Gastroesophageal sphincter (tissue), 4 donors: ENCODE data around the gene LIM2. TPM values are rescaled to one million over a fixed set of nuclear protein-coding genes. Genes with fewer than 3 reads are reported as not detected.

Source experiments
- ATAC-seq: fragments of 150-250 bp; one replicate; pipeline ENCODE4 v1.9.1; 2016; ENCODE audit warnings: mild to moderate bottlenecking, moderate library complexity
- H3K27ac ChIP-seq, 4 donors: fragments of 200-600 bp; sonication (generic) in 3 of 4; 1 replicate in 3 of 4; 2 replicates in 1 of 4; pipeline ENCODE4 v1.5.1; 2016 to 2019
- H3K27me3 ChIP-seq: fragments of 200-600 bp; sonication (generic); one replicate; pipeline ENCODE4 v1.5.1; 2019
- H3K36me3 ChIP-seq, 2 donors: fragments of 200-600 bp; sonication (generic); one replicate each; pipeline ENCODE4 v1.5.1; 2019; ENCODE audit warnings: control low read depth in 1 of 2
- H3K4me1 ChIP-seq, 3 donors: fragments of 200-600 bp; sonication (generic); 1 replicate in 2 of 3; 2 replicates in 1 of 3; pipeline ENCODE4 v1.5.1; 2016 to 2019; ENCODE audit warnings: control low read depth in 2 of 3
- H3K4me3 ChIP-seq, 2 donors: fragments of 200-600 bp; sonication (generic); one replicate each; pipeline ENCODE4 v1.5.1; 2019; ENCODE audit warnings: mild to moderate bottlenecking in 1 of 2, moderate library complexity in 1 of 2
- H3K9me3 ChIP-seq, 3 donors: fragments of 200-600 bp; sonication (generic); one replicate each; pipeline ENCODE4 v1.5.1; 2017 to 2019; ENCODE audit warnings: control low read depth in 2 of 3
- CTCF ChIP-seq, 4 experiments: fragments of 200-600 bp in 2 of 4; fragments of 450-650 bp in 2 of 4; sonication (generic) in 1 of 4; IDR thresholded peaks; one replicate each; pipeline ENCODE4 v1.5.1; 2017 to 2019; ENCODE audit warnings: antibody characterized with exemption in 4 of 4, mild to moderate bottlenecking in 2 of 4, moderate library complexity in 2 of 4
- EP300 ChIP-seq: sonication (generic); formaldehyde crosslinking; IDR thresholded peaks from one replicate; pipeline ENCODE4 v1.6.1; 2017; ENCODE audit warnings: antibody characterized with exemption, mild to moderate bottlenecking
- POLR2A ChIP-seq, 2 donors: fragments of 450-650 bp; IDR thresholded peaks; one replicate each; pipeline ENCODE4 v1.6.1; 2017; ENCODE audit warnings: antibody characterized with exemption in 2 of 2, mild to moderate bottlenecking in 2 of 2, moderate library complexity in 1 of 2
- POLR2AphosphoS5 ChIP-seq: sonication (generic); formaldehyde crosslinking; IDR thresholded peaks from one replicate; pipeline ENCODE4 v1.6.1; 2017; ENCODE audit warnings: antibody characterized with exemption
- WGBS, 2 donors: methylation state at CpG; one replicate each; pipeline ENCODE4 v1.1.5; 2018; ENCODE audit warnings: low coverage in 1 of 2; 5-methylcytosine and 5-hydroxymethylcytosine counted together
- total RNA-seq, 4 donors: library from RNA; depleted of rRNA; stranded (reverse); fragments of >200 nt; gene quantifications; one replicate each; pipeline ENCODE4 v1.1.0, GENCODE V29; 2016

LIM2 gene
- total RNA-seq, 4 donors from 2014 or later = not detected

DNA sequence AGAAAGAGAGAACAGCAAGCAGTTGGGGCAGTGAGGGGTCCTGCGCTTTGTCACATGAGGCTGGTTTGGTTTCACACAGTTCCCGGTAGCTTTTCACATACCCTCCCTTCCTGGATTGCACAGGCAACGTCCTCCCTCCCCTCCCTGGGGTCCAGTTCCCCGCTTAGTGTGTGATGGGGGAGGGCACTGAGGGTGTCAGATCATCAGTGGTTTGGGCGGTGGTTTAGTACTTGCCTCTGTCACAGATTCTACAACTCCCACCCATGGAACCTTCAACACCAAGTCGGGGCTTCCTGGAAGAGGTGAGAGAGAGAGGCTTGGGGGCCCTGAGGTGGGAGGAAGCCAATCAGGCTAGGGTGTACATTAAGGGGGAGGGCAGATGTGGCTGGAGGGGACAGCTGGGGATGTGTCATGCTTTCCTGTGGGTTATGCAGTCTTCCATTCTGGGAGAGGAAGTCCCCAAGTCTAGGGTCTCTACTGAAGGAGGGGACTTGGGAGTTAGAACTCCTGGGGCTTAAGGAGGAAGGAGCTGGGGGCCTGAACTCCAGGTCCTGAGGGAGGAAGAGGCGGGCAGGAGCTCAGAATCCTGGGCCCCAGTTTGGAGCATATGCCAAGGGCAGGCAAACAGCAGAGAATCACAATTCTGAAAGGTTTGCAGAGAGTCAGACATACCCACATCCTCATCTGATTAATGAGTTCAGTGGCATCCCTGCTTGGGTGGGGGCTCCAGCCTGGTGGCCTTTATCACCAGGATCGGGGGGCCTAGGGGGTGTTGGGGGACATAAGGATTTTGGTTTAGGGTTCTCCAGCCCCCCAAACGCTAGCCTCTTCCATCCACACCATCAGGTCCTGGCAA is 14.9 kb downstream of the LIM2 start, which contains the start of gene NKG7:
TSS of gene NKG7 (minus strand) at position 6 of the 856 bp plus-strand sequence. CDS start 119 bp downstream, outside the sequence.
- Histone ChIP-seq H3K27ac (no peak within 1 kb of the TSS), H3K27me3 (no peaks in the 10 kb centered on the region), H3K36me3 (no peaks in the 10 kb centered on the region), H3K4me3 (no peak within 1 kb of the TSS), H3K4me1 (peaks cover 0 to 9% (median 5%) of the 10 kb centered on the region in 3 donors), H3K9me3 (no peaks in the 10 kb centered on the region)
- WGBS, 2 donors = 6 to 86% methylated on average over 1 to 4 of the region's 9 CpGs
- TF ChIP-seq CTCF (IDR thresholded peaks at IDR 0.05) = no peak
- no peak for TF ChIP-seq POLR2AphosphoS5
- no peak for TF ChIP-seq POLR2A (IDR thresholded peaks at IDR 0.05)
- no peak for TF ChIP-seq EP300
- ATAC-seq = no peak

GRCh38 chr19:51372021-51372648 is 15.6 kb downstream of the LIM2 start:
- Histone ChIP-seq H3K9me3 (no peaks in the 10 kb centered on the region), H3K4me1 (peaks cover 0 to 9% (median 5%) of the 10 kb centered on the region in 3 donors), H3K36me3 (no peaks in the 10 kb centered on the region), H3K4me3 (no peak overlapping the region), H3K27me3 (no peaks in the 10 kb centered on the region), H3K27ac (no peak overlapping the region)
- TF ChIP-seq POLR2AphosphoS5 (no peak), CTCF (IDR thresholded peaks at IDR 0.05) (no peak), POLR2A (IDR thresholded peaks at IDR 0.05) (no peak), EP300 (no peak)
- ATAC-seq = no peak
- no CpG with 5 or more reads among the region's 18 CpGs for WGBS, 2 donors

- no peak for ATAC-seq
- Histone ChIP-seq H3K4me1 (peaks cover 0 to 9% (median 5%) of the 10 kb centered on the region in 3 donors), H3K27ac (no peak overlapping the region), H3K36me3 (no peaks in the 10 kb centered on the region), H3K9me3 (no peaks in the 10 kb centered on the region), H3K27me3 (no peaks in the 10 kb centered on the region), H3K4me3 (no peak overlapping the region)
- WGBS, 2 donors = 60 to 100% methylated on average over 2 to 7 of the region's 8 CpGs
- no peak for TF ChIP-seq CTCF (IDR thresholded peaks at IDR 0.05)
Observed at GRCh38 chr19:51371186-51371690, 16.5 kb downstream of the LIM2 start.

DNA sequence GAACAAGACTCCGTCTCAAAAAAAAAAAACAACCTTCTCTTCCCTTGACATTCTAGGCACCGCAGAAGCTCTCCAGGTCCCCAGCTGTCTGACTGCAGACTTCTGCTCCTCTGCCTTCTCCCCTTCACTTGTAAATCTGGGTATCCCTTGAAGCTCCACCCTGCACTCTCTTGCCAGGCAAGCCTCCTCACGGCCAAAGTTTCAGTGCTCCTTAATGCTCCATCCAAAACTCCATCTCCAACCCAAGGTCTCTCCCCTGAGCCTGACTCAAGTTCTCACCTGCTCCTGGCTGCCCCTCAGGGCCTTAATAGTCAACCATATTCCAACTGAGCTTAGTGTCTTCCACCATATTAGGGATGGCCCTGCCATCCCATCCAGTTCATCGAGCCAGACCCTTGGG is 17.5 kb downstream of the LIM2 start:
- Histone ChIP-seq H3K4me1 (peaks cover 0 to 15% (median 8%) of the 10 kb centered on the region in 3 donors), H3K9me3 (no peaks in the 10 kb centered on the region), H3K27ac (no peak overlapping the region), H3K36me3 (no peaks in the 10 kb centered on the region), H3K4me3 (no peak overlapping the region), H3K27me3 (no peaks in the 10 kb centered on the region)
- TF ChIP-seq CTCF (IDR thresholded peaks at IDR 0.05) (no peak), POLR2AphosphoS5 (no peak), EP300 (no peak), POLR2A (IDR thresholded peaks at IDR 0.05) (no peak)
- WGBS, 2 donors = 58 to 62% methylated on average over 3 to 4 of the region's 4 CpGs
- ATAC-seq = no peak
